GM12875 (cell line): ENCODE measurements around the gene CCT3.

Source experiments
- H3K4me3 ChIP-seq: one replicate; pipeline ENCODE4 v1.5.1; 2011; ENCODE audit warnings: low read depth, low read length, control low read depth
- TF ChIP-seq, protein P1 (sequence below): IDR thresholded peaks from 2 replicates; pipeline ENCODE4 v1.5.1; 2011; ENCODE audit warnings: low read depth, mild to moderate bottlenecking, control low read depth, inconsistent platforms, low read length, moderate library complexity, borderline replicate concordance; ENCODE audit not compliant: insufficient read depth

Gene CCT3

DNA sequence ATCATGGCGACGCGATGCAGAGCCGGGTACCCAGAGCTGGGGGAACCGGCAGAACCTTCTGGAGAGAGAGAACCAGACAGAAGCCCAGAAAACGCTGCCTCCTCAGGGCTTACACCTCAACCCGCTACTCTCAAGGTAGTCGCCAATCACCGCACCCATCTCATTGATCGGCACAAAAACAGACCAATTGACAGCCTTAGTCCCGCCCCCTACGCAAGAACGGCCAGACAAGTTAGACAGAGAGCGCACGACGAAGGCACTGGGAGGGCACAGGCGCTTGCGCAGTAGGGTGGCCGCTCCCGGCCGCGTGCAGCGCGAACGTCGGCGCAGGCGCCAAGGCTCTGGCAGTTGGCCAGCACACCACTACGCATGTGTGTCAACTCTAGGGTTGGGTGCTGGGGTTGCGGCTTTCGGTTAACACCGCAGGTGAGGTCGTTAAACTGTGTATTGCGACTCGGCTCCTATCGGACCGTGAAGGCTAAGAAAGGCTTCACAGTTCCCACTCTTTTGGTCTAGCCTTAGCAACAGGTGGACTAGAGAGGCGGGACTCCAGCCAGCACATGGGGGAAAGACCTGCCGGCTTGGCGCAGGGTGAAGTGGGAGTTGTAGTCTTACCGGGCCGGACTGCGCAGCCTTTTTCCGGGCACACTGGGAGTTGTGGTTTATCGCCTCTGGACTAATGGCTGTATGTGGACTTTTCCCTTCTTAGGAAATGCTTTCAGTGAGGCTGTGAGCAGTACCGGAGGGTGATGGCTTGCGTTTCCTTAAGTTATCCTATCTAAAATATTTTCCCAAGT, at the start of gene CCT3, which contains the start of gene TSACC:
TSS of gene CCT3 (minus strand) at position 113 of the 797 bp plus-strand sequence. CDS start at position 5, 108 bp downstream.
TSS of gene TSACC (plus strand) at position 347 of the 797 bp plus-strand sequence. CDS start 1,232 bp downstream, outside the sequence.
- H3K4me3 ChIP-seq: peak within 1 kb of the TSS; percentile 91
- TF ChIP-seq, protein P1, sequence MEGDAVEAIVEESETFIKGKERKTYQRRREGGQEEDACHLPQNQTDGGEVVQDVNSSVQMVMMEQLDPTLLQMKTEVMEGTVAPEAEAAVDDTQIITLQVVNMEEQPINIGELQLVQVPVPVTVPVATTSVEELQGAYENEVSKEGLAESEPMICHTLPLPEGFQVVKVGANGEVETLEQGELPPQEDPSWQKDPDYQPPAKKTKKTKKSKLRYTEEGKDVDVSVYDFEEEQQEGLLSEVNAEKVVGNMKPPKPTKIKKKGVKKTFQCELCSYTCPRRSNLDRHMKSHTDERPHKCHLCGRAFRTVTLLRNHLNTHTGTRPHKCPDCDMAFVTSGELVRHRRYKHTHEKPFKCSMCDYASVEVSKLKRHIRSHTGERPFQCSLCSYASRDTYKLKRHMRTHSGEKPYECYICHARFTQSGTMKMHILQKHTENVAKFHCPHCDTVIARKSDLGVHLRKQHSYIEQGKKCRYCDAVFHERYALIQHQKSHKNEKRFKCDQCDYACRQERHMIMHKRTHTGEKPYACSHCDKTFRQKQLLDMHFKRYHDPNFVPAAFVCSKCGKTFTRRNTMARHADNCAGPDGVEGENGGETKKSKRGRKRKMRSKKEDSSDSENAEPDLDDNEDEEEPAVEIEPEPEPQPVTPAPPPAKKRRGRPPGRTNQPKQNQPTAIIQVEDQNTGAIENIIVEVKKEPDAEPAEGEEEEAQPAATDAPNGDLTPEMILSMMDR: no peak

DNA sequence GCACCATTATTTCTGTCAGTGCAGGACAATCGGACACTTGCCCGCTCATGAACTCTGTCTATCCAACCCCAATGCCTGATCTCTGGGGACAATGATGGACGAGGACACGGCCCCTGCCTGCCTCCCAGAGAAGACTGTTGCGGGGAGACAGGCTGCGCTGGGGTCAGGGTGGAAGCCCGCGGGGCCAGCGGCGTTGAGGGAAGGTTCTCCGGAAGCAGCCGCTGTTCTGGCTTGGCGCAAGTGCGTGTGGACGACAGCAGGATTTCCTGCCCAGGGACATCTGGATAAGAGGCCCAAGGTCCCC, 49.7 kb upstream of the CCT3 start:
- H3K4me3 ChIP-seq: no peak overlapping the region
- TF ChIP-seq, protein P1: no peak

DNA sequence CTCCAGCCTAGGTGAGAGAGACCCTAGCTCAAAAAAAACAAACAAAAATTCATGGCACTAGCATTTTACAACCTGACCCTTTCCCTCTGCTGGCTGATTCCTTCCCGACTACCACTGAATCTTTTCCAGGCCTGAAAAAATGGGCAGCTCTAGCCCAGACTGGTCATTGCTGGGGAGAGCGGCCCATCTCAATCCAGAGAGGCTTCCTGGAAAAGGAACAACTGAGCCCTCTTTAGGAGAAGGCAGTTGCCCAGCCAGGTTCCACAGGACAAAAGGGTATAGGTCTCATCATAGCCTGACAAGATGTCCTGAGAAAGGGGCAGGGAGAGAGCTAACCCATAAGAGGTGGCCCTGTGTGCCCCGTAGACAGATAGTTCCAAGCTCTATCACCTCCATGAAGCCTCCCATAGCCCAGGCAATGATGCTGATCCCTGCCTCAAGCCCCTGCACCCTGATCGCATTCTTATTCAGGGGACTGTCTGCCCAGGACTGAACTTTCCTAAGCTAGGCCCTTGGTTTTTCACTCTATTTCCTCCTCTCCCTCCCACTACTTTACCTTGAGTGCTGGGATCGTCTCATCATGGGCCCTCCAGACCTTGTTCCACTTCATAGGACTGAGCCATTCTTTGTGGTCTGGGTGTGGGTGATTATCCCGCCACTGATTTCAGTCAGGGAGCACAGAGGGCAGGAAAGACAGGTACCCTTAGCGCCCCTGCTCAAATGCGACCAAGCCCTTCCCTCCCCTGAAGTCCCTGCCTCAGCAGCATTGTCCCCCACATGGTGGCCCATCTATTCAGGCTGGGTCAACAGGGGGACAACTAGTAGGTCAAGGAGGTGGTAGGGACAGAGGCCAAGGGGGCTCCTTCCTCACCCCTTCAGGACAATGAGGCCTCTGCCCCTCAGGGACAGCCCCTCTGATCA, 49.1 kb upstream of the CCT3 start:
- no peak overlapping the region for H3K4me3 ChIP-seq
- TF ChIP-seq, protein P1: no peak

DNA sequence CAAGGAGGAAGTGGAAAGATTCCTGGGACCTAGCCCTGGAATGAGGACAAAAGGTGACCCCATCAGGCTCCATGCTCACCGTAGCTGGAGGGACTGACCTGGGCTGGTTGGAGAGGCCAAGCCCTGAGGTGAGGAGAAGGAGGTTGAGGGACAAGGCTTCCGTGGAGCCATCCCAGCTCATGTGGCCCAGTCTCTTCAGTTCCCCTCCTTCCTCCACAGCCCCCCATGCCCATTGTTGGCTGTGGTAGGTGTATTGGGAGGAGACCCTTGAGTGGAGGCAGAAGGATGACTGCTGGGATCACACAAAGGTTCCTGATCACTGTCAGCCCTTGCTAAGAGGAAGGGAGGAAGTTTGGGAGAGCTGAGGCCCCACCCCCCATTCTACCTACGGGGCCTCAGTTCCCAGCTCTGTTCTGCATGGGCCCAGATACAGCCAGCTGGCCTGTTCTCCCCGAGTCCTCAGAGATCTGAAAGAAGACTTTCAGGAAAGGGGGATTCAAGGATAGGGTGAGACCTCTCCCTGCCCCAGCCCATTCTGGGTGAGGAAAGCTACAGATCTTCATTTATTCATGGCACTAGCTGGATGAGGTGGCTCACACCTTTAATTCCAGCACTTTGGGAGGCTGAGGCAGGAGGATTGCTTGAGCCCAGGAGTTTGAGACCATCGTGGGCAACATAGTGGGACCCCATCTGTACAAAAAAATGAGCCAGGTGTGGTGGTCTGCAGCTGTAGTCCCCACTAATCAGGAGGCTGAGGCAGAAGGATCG, 48.2 kb upstream of the CCT3 start:
- no peak overlapping the region for H3K4me3 ChIP-seq
- TF ChIP-seq, protein P1: no peak

DNA sequence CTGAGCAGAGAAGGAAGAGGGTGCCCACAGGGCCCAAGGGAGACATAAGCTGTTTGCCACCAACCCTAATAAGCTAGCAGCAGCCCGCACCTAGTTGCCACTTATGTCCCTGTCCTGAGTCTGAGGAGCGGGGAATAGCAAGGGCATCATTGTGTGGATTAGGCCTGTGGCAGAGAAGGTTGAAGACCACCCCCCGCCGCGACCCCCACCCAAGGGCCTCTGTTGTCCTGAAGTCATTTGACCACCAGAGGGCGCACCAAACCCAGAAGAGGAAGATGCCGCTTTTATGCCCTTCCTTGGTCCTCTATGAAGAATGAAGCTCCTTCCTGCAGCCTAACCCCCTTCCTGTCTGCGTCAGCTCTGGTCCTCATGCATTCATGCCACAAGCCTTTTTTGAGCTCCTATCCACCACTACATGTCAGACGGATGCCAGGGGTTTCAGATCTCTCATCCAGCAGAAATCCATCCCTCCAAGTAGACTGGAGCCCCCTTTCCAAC, 47.5 kb upstream of the CCT3 start:
- TF ChIP-seq, protein P1: peak; percentile 85
- H3K4me3 ChIP-seq: no peak overlapping the region

DNA sequence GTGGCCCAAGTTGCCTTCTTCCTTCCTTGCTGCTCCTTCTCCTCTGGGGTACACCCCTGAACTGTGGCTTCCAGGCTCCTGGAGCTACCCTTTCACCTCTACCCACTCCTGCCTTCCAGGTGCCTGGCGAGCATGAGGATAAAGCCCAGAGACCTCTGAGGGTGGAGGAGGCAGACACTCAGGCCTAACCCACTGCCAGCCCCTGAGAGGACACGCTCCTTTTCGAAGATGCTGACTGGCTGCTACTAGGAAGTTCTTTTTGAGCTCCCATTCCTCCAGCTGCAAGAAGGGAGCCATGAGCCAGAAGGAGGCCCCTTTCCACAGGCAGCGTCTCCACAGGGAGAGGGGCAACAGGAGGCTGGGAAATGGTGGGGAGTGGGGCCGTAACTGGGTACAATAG, 46.6 kb upstream of the CCT3 start:
- no peak overlapping the region for H3K4me3 ChIP-seq
- TF ChIP-seq, protein P1: no peak
